A673 (cell line): ENCODE data around the gene GTF3C5. TPM values are rescaled to one million over a fixed set of nuclear protein-coding genes. Genes with fewer than 3 reads are reported as not detected.

Source experiments
- BruUV-seq: library from RNA; stranded (reverse); fragments of 400-500 nt; replicated peaks from 2 replicates; lab custom pipeline; 2021; lab: Mats Ljungman, UMichigan
- CTCF ChIA-PET: fragments of 300-600 bp; sonication (Branson Sonifier 250); formaldehyde crosslinking; loops from one replicate; lab custom pipeline; 2022; ENCODE audit warnings: antibody characterized with exemption; lab: Charles Lee
- POLR2A ChIA-PET: fragments of 300-600 bp; sonication (Branson Sonifier 250); formaldehyde crosslinking; loops from one replicate; lab custom pipeline; 2022; ENCODE audit warnings: antibody characterized with exemption; ENCODE audit not compliant: low non-redundant PET; lab: Charles Lee
- DNase-seq: peaks from one replicate; pipeline ENCODE4 v3.0.0-alpha.2; 2015; ENCODE audit warnings: low spot score
- H3K27ac ChIP-seq: fragments of 200-600 bp; sonication (generic); 2 replicates; pipeline ENCODE4 v1.5.1; 2016; ENCODE audit warnings: mixed run types, low read depth, mild to moderate bottlenecking, mixed read lengths, antibody characterized with exemption, low read length; ENCODE audit not compliant: poor library complexity, severe bottlenecking
- H3K27me3 ChIP-seq: fragments of 200-600 bp; sonication (generic); replicated peaks from 2 replicates; pipeline ENCODE4 v1.6.1; 2017; ENCODE audit warnings: mixed run types, low read depth, mild to moderate bottlenecking, mixed read lengths, antibody characterized with exemption, low read length; ENCODE audit not compliant: insufficient read depth, poor library complexity
- H3K36me3 ChIP-seq: fragments of 200-600 bp; sonication (generic); 2 replicates; pipeline ENCODE4 v1.6.1; 2016; ENCODE audit warnings: mixed run types, mild to moderate bottlenecking, mixed read lengths, antibody characterized with exemption, low read length; ENCODE audit not compliant: insufficient read depth, poor library complexity, severe bottlenecking
- H3K4me1 ChIP-seq: fragments of 200-600 bp; sonication (generic); 2 replicates; pipeline ENCODE4 v1.6.1; 2017; ENCODE audit warnings: mixed run types, mild to moderate bottlenecking, mixed read lengths, antibody characterized with exemption, low read length; ENCODE audit not compliant: insufficient read depth, poor library complexity, severe bottlenecking
- H3K4me3 ChIP-seq: fragments of 200-600 bp; sonication (generic); 2 replicates; pipeline ENCODE4 v1.5.1; 2016; ENCODE audit warnings: low read depth, mixed run types, mild to moderate bottlenecking, mixed read lengths, low read length; ENCODE audit not compliant: poor library complexity, severe bottlenecking
- H3K9me3 ChIP-seq: fragments of 200-600 bp; sonication (generic); 2 replicates; pipeline ENCODE4 v1.6.1; 2016; ENCODE audit warnings: mixed run types, low read depth, mild to moderate bottlenecking, mixed read lengths, antibody characterized with exemption, low read length; ENCODE audit not compliant: poor library complexity, severe bottlenecking
- EZH2 ChIP-seq: fragments of 200-600 bp; sonication (generic); IDR thresholded peaks from 2 replicates; pipeline ENCODE4 v1.6.1; 2017; ENCODE audit warnings: borderline replicate concordance, low read depth, mild to moderate bottlenecking, mixed read lengths, antibody characterized with exemption, low read length; ENCODE audit not compliant: poor library complexity, severe bottlenecking
- intact Hi-C: fragments of 100-400 bp; cut with micrococcal nuclease; formaldehyde crosslinking; loops from one replicate; pipeline ENCODE4 v1.10.0; 2022; ENCODE audit not compliant: unreplicated experiment
- total RNA-seq: library from RNA; stranded (reverse); gene quantifications from 2 replicates; pipeline ENCODE4 v1.2.3, GENCODE V29; 2021
- TF ChIP-seq, protein P1 (sequence below): fragments of 300-800, 200-600 bp; sonication (generic); conservative IDR thresholded peaks from 2 replicates; pipeline ENCODE4 v1.5.1; 2017; ENCODE audit warnings: low read depth, mild to moderate bottlenecking, antibody characterized with exemption, low read length, moderate library complexity, mixed read lengths

Gene GTF3C5
- total RNA-seq, 1 experiment from 2014 or later = 99.9 TPM

DNA sequence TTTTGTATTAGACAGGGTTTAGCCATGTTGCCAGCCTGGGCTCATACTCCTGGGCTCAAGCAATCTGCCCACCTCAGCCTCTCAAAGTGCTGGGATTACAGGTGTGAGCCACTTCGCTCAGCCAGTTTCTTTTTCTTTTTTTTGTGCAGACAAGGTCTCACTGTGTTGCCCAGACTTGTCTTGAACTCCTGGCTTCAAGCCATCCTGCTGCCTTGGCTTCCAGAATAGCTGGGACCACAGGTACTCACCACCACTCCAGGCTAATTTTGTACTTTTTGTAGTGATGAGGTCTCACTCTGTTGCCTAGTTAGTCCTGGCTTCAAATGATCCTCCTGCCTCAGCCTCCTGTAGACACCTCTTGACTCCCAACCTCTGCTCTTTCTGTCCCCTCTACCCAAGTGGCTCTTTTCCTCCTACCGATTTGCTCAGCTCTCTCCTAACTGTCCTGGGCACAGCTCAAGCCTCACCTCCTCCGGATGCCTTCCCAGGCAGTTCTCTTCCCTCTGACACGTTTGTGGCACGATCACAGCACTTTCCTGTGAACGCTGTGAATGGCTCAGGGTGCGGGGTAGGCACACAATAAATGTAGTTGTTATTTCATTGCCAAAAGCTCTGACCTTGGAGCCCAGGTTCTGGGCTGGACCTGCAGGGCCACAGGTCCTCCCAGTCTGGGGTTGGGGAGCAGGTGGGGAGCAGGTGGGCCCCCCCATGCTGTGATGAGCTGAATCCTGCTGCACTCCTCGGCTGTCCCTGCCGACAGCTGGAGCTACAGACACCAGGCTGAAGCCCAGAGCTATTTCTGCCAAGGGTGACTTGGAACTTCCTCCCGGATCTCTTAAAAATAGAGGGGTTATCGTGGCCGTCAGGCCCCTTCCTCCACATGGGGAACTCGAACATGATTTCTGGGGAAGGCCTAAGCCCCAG lies 28.4 kb upstream of the GTF3C5 start:
- no peak for DNase-seq
- CTCF ChIA-PET = no interaction called here
- peaks cover 13% of the 10 kb centered on the region for H3K27me3 ChIP-seq
- no peaks in the 10 kb centered on the region for H3K4me1 ChIP-seq
- intact Hi-C loops = no loop called here
- no peak overlapping the region for H3K4me3 ChIP-seq
- no peak overlapping the region for H3K27ac ChIP-seq
- no peak for TF ChIP-seq EZH2
- TF ChIP-seq, protein P1, sequence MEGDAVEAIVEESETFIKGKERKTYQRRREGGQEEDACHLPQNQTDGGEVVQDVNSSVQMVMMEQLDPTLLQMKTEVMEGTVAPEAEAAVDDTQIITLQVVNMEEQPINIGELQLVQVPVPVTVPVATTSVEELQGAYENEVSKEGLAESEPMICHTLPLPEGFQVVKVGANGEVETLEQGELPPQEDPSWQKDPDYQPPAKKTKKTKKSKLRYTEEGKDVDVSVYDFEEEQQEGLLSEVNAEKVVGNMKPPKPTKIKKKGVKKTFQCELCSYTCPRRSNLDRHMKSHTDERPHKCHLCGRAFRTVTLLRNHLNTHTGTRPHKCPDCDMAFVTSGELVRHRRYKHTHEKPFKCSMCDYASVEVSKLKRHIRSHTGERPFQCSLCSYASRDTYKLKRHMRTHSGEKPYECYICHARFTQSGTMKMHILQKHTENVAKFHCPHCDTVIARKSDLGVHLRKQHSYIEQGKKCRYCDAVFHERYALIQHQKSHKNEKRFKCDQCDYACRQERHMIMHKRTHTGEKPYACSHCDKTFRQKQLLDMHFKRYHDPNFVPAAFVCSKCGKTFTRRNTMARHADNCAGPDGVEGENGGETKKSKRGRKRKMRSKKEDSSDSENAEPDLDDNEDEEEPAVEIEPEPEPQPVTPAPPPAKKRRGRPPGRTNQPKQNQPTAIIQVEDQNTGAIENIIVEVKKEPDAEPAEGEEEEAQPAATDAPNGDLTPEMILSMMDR = no peak
- no peaks in the 10 kb centered on the region for H3K36me3 ChIP-seq
- BruUV-seq = no TSS peak
- H3K9me3 ChIP-seq = no peaks in the 10 kb centered on the region
- POLR2A ChIA-PET = interaction anchor here (0.7 kb wide), 1 partner anchor 128 kb away, joined by 3 read pairs; no protein-coding TSS in a partner anchor

DNA sequence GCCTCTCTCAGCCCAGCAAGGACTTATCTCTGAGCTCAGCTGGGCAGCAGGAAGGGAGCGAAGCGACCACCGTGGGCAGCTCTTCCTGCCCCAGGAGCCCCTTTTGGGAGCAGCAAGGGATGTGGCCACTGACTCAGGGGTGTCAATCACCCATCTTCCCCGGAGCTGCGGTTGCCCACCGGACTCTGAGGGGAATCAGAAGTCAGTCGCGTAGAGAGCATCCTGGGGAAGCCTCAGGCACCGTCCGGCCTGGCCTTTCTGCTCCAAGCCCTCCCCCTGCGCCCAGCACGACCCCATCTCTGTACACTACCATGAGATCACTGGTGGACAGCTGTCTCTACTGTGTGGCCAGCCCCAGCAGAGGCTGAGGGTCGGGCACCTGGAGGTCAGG lies 27.7 kb upstream of the GTF3C5 start:
- intact Hi-C loops = no loop called here
- peaks cover 13% of the 10 kb centered on the region for H3K27me3 ChIP-seq
- ChIA-PET CTCF (no interaction called here), POLR2A (no interaction called here)
- no peaks in the 10 kb centered on the region for H3K36me3 ChIP-seq
- no peak for DNase-seq
- H3K27ac ChIP-seq = no peak overlapping the region
- no peaks in the 10 kb centered on the region for H3K4me1 ChIP-seq
- no peaks in the 10 kb centered on the region for H3K9me3 ChIP-seq
- BruUV-seq = no TSS peak
- H3K4me3 ChIP-seq = no peak overlapping the region
- TF ChIP-seq, protein P1 = no peak
- TF ChIP-seq EZH2 = no peak

DNA sequence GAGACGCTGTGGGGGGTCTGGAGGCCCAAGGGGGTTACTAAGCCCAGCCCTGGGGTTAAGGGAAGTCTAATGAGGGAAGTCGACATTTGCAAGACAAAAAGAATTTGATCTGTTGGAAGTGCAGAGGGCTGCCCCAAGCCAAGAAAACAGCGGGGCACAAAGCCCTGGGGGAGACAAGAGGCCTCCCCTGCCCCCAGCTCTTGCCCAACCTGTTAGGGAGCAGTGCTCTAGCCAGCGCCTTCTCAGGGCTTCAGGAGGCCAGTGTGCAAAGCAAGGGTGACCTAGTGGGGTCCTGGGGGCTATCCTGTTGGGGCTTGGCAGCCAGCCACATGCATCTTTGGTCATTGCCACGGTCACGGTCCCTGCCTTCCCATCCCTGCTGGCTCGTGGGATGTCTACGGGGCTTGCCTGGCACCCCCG lies 27.1 kb upstream of the GTF3C5 start:
- H3K4me3 ChIP-seq = no peak overlapping the region
- H3K27me3 ChIP-seq = peaks cover 13% of the 10 kb centered on the region
- CTCF ChIA-PET = no interaction called here
- POLR2A ChIA-PET = no interaction called here
- TF ChIP-seq, protein P1 = no peak
- TF ChIP-seq EZH2 = no peak
- intact Hi-C loops = no loop called here
- no peaks in the 10 kb centered on the region for H3K36me3 ChIP-seq
- H3K9me3 ChIP-seq = no peaks in the 10 kb centered on the region
- BruUV-seq = no TSS peak
- H3K4me1 ChIP-seq = no peaks in the 10 kb centered on the region
- DNase-seq = no peak
- no peak overlapping the region for H3K27ac ChIP-seq
